ENCODE data around the gene SELENOM. TPM values are rescaled to one million over a fixed set of nuclear protein-coding genes. Genes with fewer than 3 reads are reported as not detected.

SELENOM gene
- polyA plus RNA-seq, 1 donor from 2014 or later = 6.6 TPM

DNA sequence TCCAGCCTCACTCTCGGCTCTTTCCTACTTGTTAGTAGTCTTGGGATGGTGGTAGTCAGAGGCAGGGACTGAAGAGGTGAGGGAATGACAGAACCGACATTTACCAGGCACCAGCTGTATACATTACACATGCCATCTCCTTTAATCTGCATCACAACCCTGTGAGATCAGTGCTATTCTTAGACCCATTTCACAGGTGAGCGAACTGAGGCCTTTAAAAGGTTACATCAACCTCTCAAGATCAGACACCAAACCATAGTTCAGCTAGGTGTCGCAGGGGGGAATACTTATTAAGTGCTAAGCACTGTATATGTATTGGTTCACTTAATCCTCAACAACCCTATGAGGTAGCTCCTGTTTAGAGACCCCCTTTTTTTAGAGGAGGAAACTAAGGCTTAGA, 27.3 kb upstream of the SELENOM start:
- no peak overlapping the region for H3K9ac ChIP-seq (ENCODE audit: low read length)
- no peaks in the 10 kb centered on the region for H3K9me2 ChIP-seq (ENCODE audit: insufficient read depth, low read length)
- no peaks in the 10 kb centered on the region for H4K20me1 ChIP-seq (ENCODE audit: insufficient read depth)
- TF ChIP-seq MXI1 (conservative IDR thresholded peaks at IDR 0.05; ENCODE audit: poor library complexity, severe bottlenecking) (no peak), RAD21 (conservative IDR thresholded peaks at IDR 0.05) (no peak), SMC3 (conservative IDR thresholded peaks at IDR 0.05; ENCODE audit: poor library complexity) (no peak), POLR2AphosphoS5 (IDR thresholded peaks at IDR 0.05) (no peak), EZH2 (IDR thresholded peaks at IDR 0.05; ENCODE audit: borderline replicate concordance, insufficient read depth, low read length, poor library complexity, severe bottlenecking) (no peak)
- TF ChIP-seq, protein P1, sequence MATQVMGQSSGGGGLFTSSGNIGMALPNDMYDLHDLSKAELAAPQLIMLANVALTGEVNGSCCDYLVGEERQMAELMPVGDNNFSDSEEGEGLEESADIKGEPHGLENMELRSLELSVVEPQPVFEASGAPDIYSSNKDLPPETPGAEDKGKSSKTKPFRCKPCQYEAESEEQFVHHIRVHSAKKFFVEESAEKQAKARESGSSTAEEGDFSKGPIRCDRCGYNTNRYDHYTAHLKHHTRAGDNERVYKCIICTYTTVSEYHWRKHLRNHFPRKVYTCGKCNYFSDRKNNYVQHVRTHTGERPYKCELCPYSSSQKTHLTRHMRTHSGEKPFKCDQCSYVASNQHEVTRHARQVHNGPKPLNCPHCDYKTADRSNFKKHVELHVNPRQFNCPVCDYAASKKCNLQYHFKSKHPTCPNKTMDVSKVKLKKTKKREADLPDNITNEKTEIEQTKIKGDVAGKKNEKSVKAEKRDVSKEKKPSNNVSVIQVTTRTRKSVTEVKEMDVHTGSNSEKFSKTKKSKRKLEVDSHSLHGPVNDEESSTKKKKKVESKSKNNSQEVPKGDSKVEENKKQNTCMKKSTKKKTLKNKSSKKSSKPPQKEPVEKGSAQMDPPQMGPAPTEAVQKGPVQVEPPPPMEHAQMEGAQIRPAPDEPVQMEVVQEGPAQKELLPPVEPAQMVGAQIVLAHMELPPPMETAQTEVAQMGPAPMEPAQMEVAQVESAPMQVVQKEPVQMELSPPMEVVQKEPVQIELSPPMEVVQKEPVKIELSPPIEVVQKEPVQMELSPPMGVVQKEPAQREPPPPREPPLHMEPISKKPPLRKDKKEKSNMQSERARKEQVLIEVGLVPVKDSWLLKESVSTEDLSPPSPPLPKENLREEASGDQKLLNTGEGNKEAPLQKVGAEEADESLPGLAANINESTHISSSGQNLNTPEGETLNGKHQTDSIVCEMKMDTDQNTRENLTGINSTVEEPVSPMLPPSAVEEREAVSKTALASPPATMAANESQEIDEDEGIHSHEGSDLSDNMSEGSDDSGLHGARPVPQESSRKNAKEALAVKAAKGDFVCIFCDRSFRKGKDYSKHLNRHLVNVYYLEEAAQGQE (IDR thresholded peaks at IDR 0.05; ENCODE audit: borderline replicate concordance) = no peak
- no peak overlapping the region for H3K27ac ChIP-seq (ENCODE audit: low read length)
- no peaks in the 10 kb centered on the region for H3F3A ChIP-seq (ENCODE audit: insufficient read depth, low read length, poor library complexity, severe bottlenecking)
- H3K36me3 ChIP-seq (ENCODE audit: insufficient read depth, low read length) = no peaks in the 10 kb centered on the region
- no peaks in the 10 kb centered on the region for H3K79me2 ChIP-seq (replicated peaks; ENCODE audit: insufficient read depth, low read length)
- H3K4me2 ChIP-seq (ENCODE audit: low read length) = no peak overlapping the region
- no peak overlapping the region for H3K4me3 ChIP-seq (ENCODE audit: low read length)
- H3K9me3 ChIP-seq (ENCODE audit: low read length) = no peaks in the 10 kb centered on the region
- H3K27me3 ChIP-seq (ENCODE audit: insufficient read depth, low read depth, low read length) = no peaks in the 10 kb centered on the region
- H2AFZ ChIP-seq (ENCODE audit: low read depth, low read length) = no peak overlapping the region

DNA sequence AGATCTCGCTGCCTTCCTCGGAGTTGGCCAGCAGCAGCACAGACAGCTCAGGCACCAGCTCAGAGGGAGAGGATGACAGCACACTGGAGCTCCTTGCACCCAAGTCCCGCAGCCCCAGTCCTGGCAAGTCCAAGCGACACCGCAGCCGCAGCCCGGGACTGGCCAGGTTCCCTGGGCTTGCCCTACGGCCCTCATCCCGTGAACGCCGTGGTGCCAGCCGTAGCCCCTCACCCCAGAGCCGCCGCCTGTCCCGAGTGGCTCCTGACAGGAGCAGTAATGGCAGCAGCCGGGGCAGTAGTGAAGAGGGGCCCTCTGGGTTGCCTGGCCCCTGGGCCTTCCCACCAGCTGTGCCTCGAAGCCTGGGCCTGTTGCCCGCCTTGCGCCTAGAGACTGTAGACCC, 26.5 kb upstream of the SELENOM start:
- TF ChIP-seq, protein P2, sequence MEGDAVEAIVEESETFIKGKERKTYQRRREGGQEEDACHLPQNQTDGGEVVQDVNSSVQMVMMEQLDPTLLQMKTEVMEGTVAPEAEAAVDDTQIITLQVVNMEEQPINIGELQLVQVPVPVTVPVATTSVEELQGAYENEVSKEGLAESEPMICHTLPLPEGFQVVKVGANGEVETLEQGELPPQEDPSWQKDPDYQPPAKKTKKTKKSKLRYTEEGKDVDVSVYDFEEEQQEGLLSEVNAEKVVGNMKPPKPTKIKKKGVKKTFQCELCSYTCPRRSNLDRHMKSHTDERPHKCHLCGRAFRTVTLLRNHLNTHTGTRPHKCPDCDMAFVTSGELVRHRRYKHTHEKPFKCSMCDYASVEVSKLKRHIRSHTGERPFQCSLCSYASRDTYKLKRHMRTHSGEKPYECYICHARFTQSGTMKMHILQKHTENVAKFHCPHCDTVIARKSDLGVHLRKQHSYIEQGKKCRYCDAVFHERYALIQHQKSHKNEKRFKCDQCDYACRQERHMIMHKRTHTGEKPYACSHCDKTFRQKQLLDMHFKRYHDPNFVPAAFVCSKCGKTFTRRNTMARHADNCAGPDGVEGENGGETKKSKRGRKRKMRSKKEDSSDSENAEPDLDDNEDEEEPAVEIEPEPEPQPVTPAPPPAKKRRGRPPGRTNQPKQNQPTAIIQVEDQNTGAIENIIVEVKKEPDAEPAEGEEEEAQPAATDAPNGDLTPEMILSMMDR (IDR thresholded peaks at IDR 0.05; ENCODE audit: poor library complexity, severe bottlenecking) = no peak
- no peak for TF ChIP-seq RAD21 (conservative IDR thresholded peaks at IDR 0.05)
- TF ChIP-seq, protein P1 (IDR thresholded peaks at IDR 0.05; ENCODE audit: borderline replicate concordance) = no peak
- no peak for TF ChIP-seq TAF1 (IDR thresholded peaks at IDR 0.05; ENCODE audit: low read depth)
- no peak for TF ChIP-seq EP300 (conservative IDR thresholded peaks at IDR 0.05; ENCODE audit: poor library complexity, severe bottlenecking)
- TF ChIP-seq MXI1 (conservative IDR thresholded peaks at IDR 0.05; ENCODE audit: poor library complexity, severe bottlenecking) = no peak
- no peak for TF ChIP-seq EZH2 (IDR thresholded peaks at IDR 0.05; ENCODE audit: borderline replicate concordance, insufficient read depth, low read length, poor library complexity, severe bottlenecking)
- TF ChIP-seq SMC3 (conservative IDR thresholded peaks at IDR 0.05; ENCODE audit: poor library complexity) = no peak
- no peak for TF ChIP-seq POLR2AphosphoS5 (IDR thresholded peaks at IDR 0.05)
- Histone ChIP-seq H3F3A (ENCODE audit: insufficient read depth, low read length, poor library complexity, severe bottlenecking) (no peaks in the 10 kb centered on the region), H3K9ac (ENCODE audit: low read length) (no peak overlapping the region), H3K27me3 (ENCODE audit: insufficient read depth, low read depth, low read length) (no peaks in the 10 kb centered on the region), H3K79me2 (replicated peaks; ENCODE audit: insufficient read depth, low read length) (no peaks in the 10 kb centered on the region), H3K36me3 (ENCODE audit: insufficient read depth, low read length) (no peaks in the 10 kb centered on the region), H3K27ac (ENCODE audit: low read length) (no peak overlapping the region), H4K20me1 (ENCODE audit: insufficient read depth) (no peaks in the 10 kb centered on the region), H3K4me2 (ENCODE audit: low read length) (no peak overlapping the region), H3K9me3 (ENCODE audit: low read length) (no peaks in the 10 kb centered on the region), H2AFZ (ENCODE audit: low read depth, low read length) (no peak overlapping the region), H3K4me3 (ENCODE audit: low read length) (no peak overlapping the region), H3K9me2 (ENCODE audit: insufficient read depth, low read length) (no peaks in the 10 kb centered on the region)

Measured in neural cell (in vitro differentiated cells).